ENCODE results near the gene CD58.
"Not testable (repeated sequence)": the region's sequence is repeated elsewhere in the genome, so short reads cannot be mapped to it uniquely, and the experiment has no call there.

The CD58 gene

GRCh38 chr1:116595946-116596741, 25.3 kb upstream of the CD58 start:
- H3K4me3 ChIP-seq (ENCODE audit: low read depth, low read length): not testable (repeated sequence)

GRCh38 chr1:116595065-116595840, 24.4 kb upstream of the CD58 start:
- TF ChIP-seq CTCF (IDR thresholded peaks at IDR 0.05; ENCODE audit: borderline replicate concordance, insufficient read depth, low read depth, low read length): peak; percentile 20; the same call in 1 of the 2 replicates
- H3K4me3 ChIP-seq (ENCODE audit: low read depth, low read length): not testable (repeated sequence)

GRCh38 chr1:116593977-116594376, 23.2 kb upstream of the CD58 start:
- not testable (repeated sequence) for H3K4me3 ChIP-seq (ENCODE audit: low read depth, low read length)

GRCh38 chr1:116593401-116593800, 22.6 kb upstream of the CD58 start:
- H3K4me3 ChIP-seq (ENCODE audit: low read depth, low read length): not testable (repeated sequence)

- not testable (repeated sequence) for H3K4me3 ChIP-seq (ENCODE audit: low read depth, low read length)
Observed at GRCh38 chr1:116591951-116592605, 21.3 kb upstream of the CD58 start.

- not testable (repeated sequence) for H3K4me3 ChIP-seq (ENCODE audit: low read depth, low read length)
Observed at GRCh38 chr1:116591006-116591950, 20.5 kb upstream of the CD58 start.

GRCh38 chr1:116590359-116591005, 19.7 kb upstream of the CD58 start:
- H3K4me3 ChIP-seq (ENCODE audit: low read depth, low read length): not testable (repeated sequence)

GRCh38 chr1:116589101-116589735, 18.4 kb upstream of the CD58 start:
- not testable (repeated sequence) for H3K4me3 ChIP-seq (ENCODE audit: low read depth, low read length)

GRCh38 chr1:116587501-116588227, 16.8 kb upstream of the CD58 start:
- no peak for TF ChIP-seq CTCF (IDR thresholded peaks at IDR 0.05; ENCODE audit: borderline replicate concordance, insufficient read depth, low read depth, low read length)
- no peak overlapping the region for H3K4me3 ChIP-seq (ENCODE audit: low read depth, low read length)

- TF ChIP-seq CTCF (IDR thresholded peaks at IDR 0.05; ENCODE audit: borderline replicate concordance, insufficient read depth, low read depth, low read length): no peak
- no peak overlapping the region for H3K4me3 ChIP-seq (ENCODE audit: low read depth, low read length)
Observed at GRCh38 chr1:116586741-116587143, 15.9 kb upstream of the CD58 start.

All from GM12875 (cell line).